ENCODE measurements around the gene ARID1B. TPM values are rescaled to one million over a fixed set of nuclear protein-coding genes. Genes with fewer than 3 reads are reported as not detected.

Gene ARID1B
- polyA plus RNA-seq, 1 donor = 48.5 TPM

DNA sequence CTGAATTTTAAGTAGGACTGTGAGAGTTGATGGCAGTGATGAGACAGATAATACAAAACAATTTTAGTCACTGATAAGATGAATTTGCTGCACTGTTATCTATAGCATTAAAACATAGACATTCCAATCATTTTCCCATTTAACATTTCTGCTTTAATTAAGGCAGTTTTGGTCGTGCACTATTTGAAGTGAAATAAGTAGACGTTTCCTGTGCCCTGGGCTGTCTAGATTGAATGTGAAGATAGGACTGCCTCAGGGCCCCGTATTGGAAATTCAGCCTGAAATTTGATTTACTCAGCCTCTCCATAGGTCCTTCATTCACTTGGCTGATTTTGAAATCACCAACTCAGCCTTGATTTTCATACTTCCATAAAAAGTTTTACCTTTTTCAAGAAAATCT, 48.3 kb downstream of the ARID1B start:
- Histone ChIP-seq H3K27me3 (ENCODE audit: control insufficient read depth, insufficient read depth, low read length) (no peaks in the 10 kb centered on the region), H3K4me1 (ENCODE audit: control insufficient read depth, insufficient read depth, low read length) (peaks cover 4% of the 10 kb centered on the region), H3K9me3 (ENCODE audit: control insufficient read depth, low read depth, low read length) (no peaks in the 10 kb centered on the region), H3K4me3 (ENCODE audit: low read length) (no peak overlapping the region), H3K27ac (ENCODE audit: low read length) (no peak overlapping the region), H3K36me3 (ENCODE audit: control insufficient read depth, insufficient read depth, low read length) (peaks cover 12% of the 10 kb centered on the region)
- WGBS (ENCODE audit: insufficient coverage, low lambda C conversion rate) = no CpG with 5 or more reads among the region's 3 CpGs
- DNase-seq = no peak

DNA sequence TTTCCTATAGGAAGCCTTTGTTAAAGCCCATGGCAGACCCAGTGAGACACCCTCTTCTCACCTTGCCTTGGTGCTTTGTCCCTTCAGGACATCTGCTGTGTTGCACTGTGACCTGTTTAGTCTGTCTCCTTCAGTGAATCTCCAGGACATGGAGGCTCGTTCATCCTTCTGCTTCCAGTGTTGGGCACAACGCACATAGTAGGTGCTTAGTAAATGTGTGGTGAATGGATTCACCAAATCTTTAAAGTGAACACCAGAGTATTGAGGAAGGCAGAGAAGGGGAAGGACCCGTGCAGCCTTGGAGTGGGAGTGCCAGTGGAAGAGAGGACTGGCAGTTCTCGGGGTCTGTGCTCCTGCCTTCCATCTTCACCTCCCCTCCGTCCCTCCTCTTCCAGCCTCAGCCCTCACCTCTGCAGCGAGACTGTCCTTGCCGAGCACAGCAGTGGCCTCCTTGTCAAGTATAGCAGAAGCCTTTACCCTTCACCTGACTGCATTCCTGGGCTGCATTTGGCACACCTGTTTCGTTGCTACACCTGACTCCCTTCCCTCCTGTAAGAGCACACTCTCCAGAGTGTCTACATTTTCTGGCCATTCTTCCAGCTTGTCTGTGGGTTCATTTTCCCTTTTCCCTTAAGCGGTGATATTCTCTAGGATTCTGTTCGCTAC, 49.2 kb downstream of the ARID1B start:
- H3K4me1 ChIP-seq (ENCODE audit: control insufficient read depth, insufficient read depth, low read length) = peaks cover 4% of the 10 kb centered on the region
- no peak for DNase-seq
- H3K9me3 ChIP-seq (ENCODE audit: control insufficient read depth, low read depth, low read length) = no peaks in the 10 kb centered on the region
- H3K27ac ChIP-seq (ENCODE audit: low read length) = no peak overlapping the region
- H3K4me3 ChIP-seq (ENCODE audit: low read length) = no peak overlapping the region
- H3K27me3 ChIP-seq (ENCODE audit: control insufficient read depth, insufficient read depth, low read length) = no peaks in the 10 kb centered on the region
- peaks cover 15% of the 10 kb centered on the region for H3K36me3 ChIP-seq (ENCODE audit: control insufficient read depth, insufficient read depth, low read length)
- 95% methylated on average over 3 of the region's 10 CpGs for WGBS (ENCODE audit: insufficient coverage, low lambda C conversion rate)

DNA sequence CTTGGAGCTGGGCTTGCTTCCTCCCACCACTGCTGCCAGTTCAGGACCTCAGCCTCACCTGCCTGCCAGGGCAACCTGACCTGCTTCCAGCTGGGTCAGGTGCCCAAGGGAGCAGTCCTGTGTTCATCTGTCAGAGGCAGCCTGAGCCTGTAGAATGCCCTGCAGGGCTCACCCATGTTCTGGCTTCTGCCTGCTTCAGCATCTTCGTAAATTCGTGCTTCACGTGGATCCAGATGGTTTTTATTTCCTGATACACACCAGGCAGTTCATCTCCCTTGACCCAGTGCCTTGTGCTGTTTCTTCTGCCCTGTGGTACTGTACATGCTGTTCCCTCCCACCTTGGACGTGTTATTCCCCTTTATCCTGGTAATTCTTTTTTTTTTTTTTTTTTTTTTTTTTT, 50.2 kb downstream of the ARID1B start:
- Histone ChIP-seq H3K4me1 (ENCODE audit: control insufficient read depth, insufficient read depth, low read length) (peaks cover 3% of the 10 kb centered on the region), H3K36me3 (ENCODE audit: control insufficient read depth, insufficient read depth, low read length) (peaks cover 15% of the 10 kb centered on the region), H3K4me3 (ENCODE audit: low read length) (no peak overlapping the region), H3K27me3 (ENCODE audit: control insufficient read depth, insufficient read depth, low read length) (no peaks in the 10 kb centered on the region), H3K9me3 (ENCODE audit: control insufficient read depth, low read depth, low read length) (no peaks in the 10 kb centered on the region), H3K27ac (ENCODE audit: low read length) (no peak overlapping the region)
- DNase-seq = no peak
- no CpG with 5 or more reads among the region's 4 CpGs for WGBS (ENCODE audit: insufficient coverage, low lambda C conversion rate)

DNA sequence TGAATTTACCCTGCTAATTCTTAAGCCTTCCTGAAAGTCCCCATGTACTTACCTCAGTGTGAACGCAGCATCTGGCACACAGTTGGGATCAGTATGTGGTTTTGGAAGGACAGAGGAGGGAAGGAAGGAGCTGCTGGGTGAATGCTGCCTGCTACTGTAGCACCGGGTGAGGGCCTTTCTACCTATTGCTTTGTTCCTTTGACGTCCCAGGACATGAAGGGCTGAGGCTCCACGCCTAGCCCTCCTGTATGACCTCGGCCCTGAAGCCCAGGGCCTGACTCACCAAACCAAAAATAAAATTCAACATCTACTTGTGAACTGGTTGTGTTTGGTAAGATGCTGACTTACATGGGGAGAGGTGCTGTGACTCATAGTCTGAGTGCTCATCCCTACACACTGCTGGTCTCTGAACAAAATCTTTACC, 51.1 kb downstream of the ARID1B start:
- no CpG with 5 or more reads among the region's 5 CpGs for WGBS (ENCODE audit: insufficient coverage, low lambda C conversion rate)
- no peak for DNase-seq
- no peaks in the 10 kb centered on the region for H3K4me1 ChIP-seq (ENCODE audit: control insufficient read depth, insufficient read depth, low read length)

DNA sequence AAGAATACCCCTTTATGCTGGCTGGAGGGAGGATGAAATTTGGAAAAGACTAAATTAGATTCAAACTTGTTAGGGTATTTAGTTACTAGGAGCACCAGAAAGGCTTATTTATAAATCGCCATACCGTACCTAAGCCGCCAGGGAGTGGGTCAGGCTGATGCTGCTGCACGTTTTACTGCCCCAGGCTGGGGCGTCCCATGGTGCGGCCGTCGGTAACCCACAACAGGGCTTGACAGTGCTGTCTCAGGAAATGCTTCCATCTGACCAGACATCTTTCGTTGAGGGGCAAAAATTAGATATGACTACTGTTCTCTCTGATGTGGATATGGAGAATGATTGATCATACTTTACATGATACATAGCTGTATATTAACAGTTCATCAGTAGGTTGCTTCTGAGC, 52.9 kb downstream of the ARID1B start:
- Histone ChIP-seq H3K27ac (ENCODE audit: low read length) (no peak overlapping the region), H3K36me3 (ENCODE audit: control insufficient read depth, insufficient read depth, low read length) (peaks cover 15% of the 10 kb centered on the region), H3K4me1 (ENCODE audit: control insufficient read depth, insufficient read depth, low read length) (no peaks in the 10 kb centered on the region), H3K27me3 (ENCODE audit: control insufficient read depth, insufficient read depth, low read length) (no peaks in the 10 kb centered on the region), H3K9me3 (ENCODE audit: control insufficient read depth, low read depth, low read length) (no peaks in the 10 kb centered on the region), H3K4me3 (ENCODE audit: low read length) (no peak overlapping the region)
- no peak for DNase-seq
- no CpG with 5 or more reads among the region's 9 CpGs for WGBS (ENCODE audit: insufficient coverage, low lambda C conversion rate)

More for the DNA sequence above, 51.1 kb downstream of the ARID1B start:
- Histone ChIP-seq H3K27ac (ENCODE audit: low read length) (no peak overlapping the region), H3K4me3 (ENCODE audit: low read length) (no peak overlapping the region), H3K36me3 (ENCODE audit: control insufficient read depth, insufficient read depth, low read length) (peaks cover 15% of the 10 kb centered on the region), H3K27me3 (ENCODE audit: control insufficient read depth, insufficient read depth, low read length) (no peaks in the 10 kb centered on the region), H3K9me3 (ENCODE audit: control insufficient read depth, low read depth, low read length) (no peaks in the 10 kb centered on the region)

DNA sequence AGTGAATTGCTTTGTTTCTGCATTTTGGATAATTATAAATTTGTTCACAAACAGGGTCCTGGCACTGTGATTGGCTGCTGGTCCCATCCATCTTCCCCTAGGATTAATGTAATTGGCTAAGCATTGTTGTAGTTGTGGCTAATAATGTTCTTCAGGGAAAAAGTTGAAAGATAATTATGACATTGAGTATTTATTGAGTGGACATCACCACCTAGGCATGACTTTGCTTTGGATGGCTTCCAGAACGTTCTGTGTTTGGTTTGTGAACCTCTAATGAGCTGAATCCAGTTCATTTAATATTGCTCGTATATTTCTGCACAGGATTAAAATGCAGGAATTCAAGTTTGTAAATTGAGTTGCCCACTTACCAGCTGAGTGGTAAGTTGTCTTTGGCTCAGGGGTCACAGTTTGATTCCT, 55.1 kb downstream of the ARID1B start:
- Histone ChIP-seq H3K4me3 (ENCODE audit: low read length) (no peak overlapping the region), H3K36me3 (ENCODE audit: control insufficient read depth, insufficient read depth, low read length) (peaks cover 19% of the 10 kb centered on the region), H3K4me1 (ENCODE audit: control insufficient read depth, insufficient read depth, low read length) (no peaks in the 10 kb centered on the region), H3K27ac (ENCODE audit: low read length) (no peak overlapping the region), H3K27me3 (ENCODE audit: control insufficient read depth, insufficient read depth, low read length) (no peaks in the 10 kb centered on the region), H3K9me3 (ENCODE audit: control insufficient read depth, low read depth, low read length) (no peaks in the 10 kb centered on the region)
- DNase-seq = no peak
- no CpG with 5 or more reads among the region's 2 CpGs for WGBS (ENCODE audit: insufficient coverage, low lambda C conversion rate)

DNA sequence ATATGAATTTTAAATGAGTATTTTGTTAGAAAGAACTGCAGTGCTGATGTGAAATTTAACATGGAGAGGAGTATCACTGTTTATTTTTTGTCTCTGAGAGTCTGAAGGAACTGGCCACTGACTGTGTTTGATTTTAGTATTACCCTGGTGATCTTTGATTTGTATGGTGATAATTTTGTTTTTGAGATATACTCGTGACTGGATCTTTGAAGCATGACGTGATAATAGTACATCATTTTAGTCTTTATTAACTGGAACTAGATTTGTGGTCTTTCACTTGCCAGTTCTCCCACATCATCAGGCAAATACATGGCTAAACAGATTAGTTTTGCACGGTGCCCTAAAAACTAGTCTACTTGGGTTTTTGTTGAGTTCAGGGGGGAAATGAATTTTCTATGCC, 55.5 kb downstream of the ARID1B start:
- Histone ChIP-seq H3K9me3 (ENCODE audit: control insufficient read depth, low read depth, low read length) (no peaks in the 10 kb centered on the region), H3K27ac (ENCODE audit: low read length) (no peak overlapping the region), H3K36me3 (ENCODE audit: control insufficient read depth, insufficient read depth, low read length) (peaks cover 17% of the 10 kb centered on the region), H3K4me1 (ENCODE audit: control insufficient read depth, insufficient read depth, low read length) (no peaks in the 10 kb centered on the region), H3K4me3 (ENCODE audit: low read length) (no peak overlapping the region), H3K27me3 (ENCODE audit: control insufficient read depth, insufficient read depth, low read length) (no peaks in the 10 kb centered on the region)
- DNase-seq = no peak
- no CpG with 5 or more reads among the region's 3 CpGs for WGBS (ENCODE audit: insufficient coverage, low lambda C conversion rate)

DNA sequence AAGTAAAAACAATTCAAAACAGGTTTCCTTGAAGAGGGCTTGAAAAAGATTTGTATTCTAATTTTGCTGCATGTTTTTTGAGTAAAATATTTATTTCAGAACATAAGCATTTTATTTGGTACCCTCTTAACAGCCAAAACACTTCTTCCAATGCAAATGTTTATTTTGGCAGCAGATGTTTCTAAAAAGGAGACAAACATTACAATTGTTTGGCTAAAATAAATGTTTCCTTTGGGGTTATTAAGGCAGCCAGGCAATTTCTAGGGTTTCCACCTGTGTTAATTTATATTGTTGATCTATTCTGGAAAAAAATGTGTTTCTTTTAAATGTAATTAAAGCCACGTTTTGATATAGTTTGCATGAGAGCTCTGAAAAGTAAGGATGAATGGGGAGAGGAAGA, 56.6 kb downstream of the ARID1B start:
- H3K4me3 ChIP-seq (ENCODE audit: low read length) = no peak overlapping the region
- 40% methylated on average over 1 of the region's 1 CpG for WGBS (ENCODE audit: insufficient coverage, low lambda C conversion rate)
- no peaks in the 10 kb centered on the region for H3K9me3 ChIP-seq (ENCODE audit: control insufficient read depth, low read depth, low read length)
- H3K36me3 ChIP-seq (ENCODE audit: control insufficient read depth, insufficient read depth, low read length) = peaks cover 17% of the 10 kb centered on the region
- DNase-seq = no peak
- no peak overlapping the region for H3K27ac ChIP-seq (ENCODE audit: low read length)
- no peaks in the 10 kb centered on the region for H3K27me3 ChIP-seq (ENCODE audit: control insufficient read depth, insufficient read depth, low read length)
- no peaks in the 10 kb centered on the region for H3K4me1 ChIP-seq (ENCODE audit: control insufficient read depth, insufficient read depth, low read length)

DNA sequence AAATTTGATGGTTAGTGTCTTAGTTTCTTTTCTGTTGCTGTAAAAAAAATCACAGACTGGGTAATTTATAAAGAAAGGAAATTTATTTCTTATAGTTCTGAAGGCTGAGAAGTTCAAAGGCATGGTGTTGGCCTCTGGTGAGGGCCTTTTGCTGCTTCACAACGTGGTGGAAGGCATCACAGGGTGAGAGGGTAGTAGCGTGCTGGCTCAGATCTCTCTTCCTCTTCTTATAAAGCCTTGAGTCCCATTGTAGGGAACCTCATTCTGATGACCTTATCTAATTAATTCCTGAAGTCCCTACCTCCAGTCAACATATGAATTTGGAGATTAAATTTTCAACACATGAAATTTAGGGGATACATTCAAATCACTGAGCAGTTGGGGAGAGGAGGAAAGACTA, 62.0 kb downstream of the ARID1B start:
- H3K9me3 ChIP-seq (ENCODE audit: control insufficient read depth, low read depth, low read length) = no peaks in the 10 kb centered on the region
- peaks cover 4% of the 10 kb centered on the region for H3K36me3 ChIP-seq (ENCODE audit: control insufficient read depth, insufficient read depth, low read length)
- H3K27ac ChIP-seq (ENCODE audit: low read length) = no peak overlapping the region
- H3K4me3 ChIP-seq (ENCODE audit: low read length) = no peak overlapping the region
- H3K27me3 ChIP-seq (ENCODE audit: control insufficient read depth, insufficient read depth, low read length) = no peaks in the 10 kb centered on the region
- no peaks in the 10 kb centered on the region for H3K4me1 ChIP-seq (ENCODE audit: control insufficient read depth, insufficient read depth, low read length)
- WGBS (ENCODE audit: insufficient coverage, low lambda C conversion rate) = no CpG with 5 or more reads among the region's 2 CpGs
- DNase-seq = no peak

DNA sequence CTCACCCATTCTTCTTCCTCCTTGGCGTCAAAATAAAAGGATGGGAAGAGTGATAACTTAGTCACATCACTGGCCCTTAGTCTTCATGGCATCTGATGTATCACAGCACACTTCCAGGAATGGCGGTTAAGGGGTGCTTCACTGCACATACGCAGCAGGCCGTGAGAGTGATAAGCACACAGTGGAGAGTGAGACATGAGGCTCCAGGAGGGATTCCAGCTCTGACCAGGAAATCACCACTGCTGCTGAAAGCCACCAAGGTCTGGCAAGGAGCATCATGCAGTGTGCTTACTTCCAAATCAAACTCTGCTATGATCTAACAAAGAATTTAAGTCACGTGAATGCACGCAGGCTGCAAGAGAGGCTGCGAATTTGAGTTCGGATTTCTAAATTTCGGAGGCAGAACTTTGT, 62.4 kb downstream of the ARID1B start:
- 72% methylated on average over 2 of the region's 9 CpGs for WGBS (ENCODE audit: insufficient coverage, low lambda C conversion rate)
- Histone ChIP-seq H3K27ac (ENCODE audit: low read length) (no peak overlapping the region), H3K36me3 (ENCODE audit: control insufficient read depth, insufficient read depth, low read length) (peaks cover 4% of the 10 kb centered on the region), H3K9me3 (ENCODE audit: control insufficient read depth, low read depth, low read length) (no peaks in the 10 kb centered on the region), H3K27me3 (ENCODE audit: control insufficient read depth, insufficient read depth, low read length) (no peaks in the 10 kb centered on the region), H3K4me3 (ENCODE audit: low read length) (no peak overlapping the region), H3K4me1 (ENCODE audit: control insufficient read depth, insufficient read depth, low read length) (no peaks in the 10 kb centered on the region)
- DNase-seq = no peak

DNA sequence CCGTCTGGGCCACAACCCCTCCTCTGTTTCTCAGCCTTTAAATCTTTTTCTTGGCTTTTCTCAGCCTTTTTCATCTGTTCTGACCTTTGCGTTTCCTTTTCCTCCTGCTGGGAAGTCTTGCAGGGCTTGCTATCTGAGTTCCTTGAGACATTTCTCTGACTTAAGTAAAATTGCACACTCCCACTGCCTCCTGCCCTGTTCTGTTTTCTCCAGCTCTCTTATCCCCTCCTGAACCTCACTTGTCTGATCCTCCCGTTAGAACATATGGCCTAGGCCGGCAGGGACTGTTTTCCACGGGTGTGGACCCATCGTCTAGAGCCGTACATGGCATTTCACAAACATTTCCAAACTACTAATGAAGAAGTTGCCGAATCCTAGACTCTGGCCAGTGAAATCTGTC, 63.0 kb downstream of the ARID1B start:
- WGBS (ENCODE audit: insufficient coverage, low lambda C conversion rate) = no CpG with 5 or more reads among the region's 8 CpGs
- H3K4me3 ChIP-seq (ENCODE audit: low read length) = no peak overlapping the region
- no peaks in the 10 kb centered on the region for H3K9me3 ChIP-seq (ENCODE audit: control insufficient read depth, low read depth, low read length)
- peaks cover 4% of the 10 kb centered on the region for H3K36me3 ChIP-seq (ENCODE audit: control insufficient read depth, insufficient read depth, low read length)
- H3K27ac ChIP-seq (ENCODE audit: low read length) = no peak overlapping the region
- no peaks in the 10 kb centered on the region for H3K4me1 ChIP-seq (ENCODE audit: control insufficient read depth, insufficient read depth, low read length)
- no peaks in the 10 kb centered on the region for H3K27me3 ChIP-seq (ENCODE audit: control insufficient read depth, insufficient read depth, low read length)
- DNase-seq = no peak
